ENCODE results near the gene FOCAD. TPM values are rescaled to one million over a fixed set of nuclear protein-coding genes. Genes with fewer than 3 reads are reported as not detected.
A peak's percentile ranks its signal among the peaks of the same experiment; 100 is the strongest.

Gene FOCAD
- total RNA-seq, 6 experiments from 2014 or later: 6.4 to 18.3 (median 7.8) TPM

- DNase-seq: no peak
- 69% methylated on average over 3 of the region's 3 CpGs for WGBS (ENCODE audit: insufficient coverage, low coverage, low lambda C conversion rate, missing lambda C conversion rate)
- H3K27me3 ChIP-seq: no peaks in the 10 kb centered on the region
Observed at GRCh38 chr9:20697021-20697719, 13.1 kb downstream of the FOCAD start.

GRCh38 chr9:20698782-20699181 is 14.7 kb downstream of the FOCAD start:
- Histone ChIP-seq H3K27me3 (no peaks in the 10 kb centered on the region), H3K9me3 (no peaks in the 10 kb centered on the region), H3K4me3 (no peak overlapping the region), H3K36me3 (no peaks in the 10 kb centered on the region), H3K27ac (no peak overlapping the region), H3K4me1 (no peaks in the 10 kb centered on the region)
- ATAC-seq (no peak), DNase-seq (no peak)
- intact Hi-C loops (cut with DNase I): no loop called here
- TF ChIP-seq POLR2A (IDR thresholded peaks at IDR 0.05) (no peak), CTCF (IDR thresholded peaks at IDR 0.05) (no peak)

More at GRCh38 chr9:20697021-20697719, 13.1 kb downstream of the FOCAD start:
- intact Hi-C loops (cut with DNase I): no loop called here
- no peaks in the 10 kb centered on the region for H3K9me3 ChIP-seq
- ATAC-seq: no peak
- no peaks in the 10 kb centered on the region for H3K4me1 ChIP-seq
- no peak overlapping the region for H3K4me3 ChIP-seq
- TF ChIP-seq POLR2A (IDR thresholded peaks at IDR 0.05) (no peak), CTCF (IDR thresholded peaks at IDR 0.05) (no peak)
- H3K36me3 ChIP-seq: no peaks in the 10 kb centered on the region
- no peak overlapping the region for H3K27ac ChIP-seq

- H3K27ac ChIP-seq: no peak overlapping the region
- no peaks in the 10 kb centered on the region for H3K9me3 ChIP-seq
- H3K4me3 ChIP-seq: no peak overlapping the region
- intact Hi-C loops (cut with DNase I): no loop called here
- no peak for TF ChIP-seq CTCF (IDR thresholded peaks at IDR 0.05)
- TF ChIP-seq POLR2A (IDR thresholded peaks at IDR 0.05): no peak
- DNase-seq (no peak), ATAC-seq (peak; percentile 44 to 80 (median 58))
- no peaks in the 10 kb centered on the region for H3K36me3 ChIP-seq
- H3K4me1 ChIP-seq: no peaks in the 10 kb centered on the region
- H3K27me3 ChIP-seq: no peaks in the 10 kb centered on the region
- 36% methylated on average over 1 of the region's 1 CpG for WGBS (ENCODE audit: insufficient coverage, low coverage, low lambda C conversion rate, missing lambda C conversion rate)
Observed at GRCh38 chr9:20701060-20701459, 17.0 kb downstream of the FOCAD start.

- intact Hi-C loops (cut with DNase I): no loop called here
- Histone ChIP-seq H3K9me3 (no peaks in the 10 kb centered on the region), H3K36me3 (no peaks in the 10 kb centered on the region), H3K27me3 (no peaks in the 10 kb centered on the region), H3K4me3 (no peak overlapping the region), H3K4me1 (no peaks in the 10 kb centered on the region), H3K27ac (no peak overlapping the region)
- ATAC-seq (no peak), DNase-seq (no peak)
- TF ChIP-seq CTCF (IDR thresholded peaks at IDR 0.05) (no peak), POLR2A (IDR thresholded peaks at IDR 0.05) (no peak)
- 61% methylated on average over 4 of the region's 4 CpGs for WGBS (ENCODE audit: insufficient coverage, low coverage, low lambda C conversion rate, missing lambda C conversion rate)
Observed at GRCh38 chr9:20702570-20702969, 18.5 kb downstream of the FOCAD start.
